ENCODE results near the gene SUGP2. TPM values are rescaled to one million over a fixed set of nuclear protein-coding genes. Genes with fewer than 3 reads are reported as not detected.

The SUGP2 gene
- total RNA-seq, 1 experiment from 2014 or later: 48.9 TPM

DNA sequence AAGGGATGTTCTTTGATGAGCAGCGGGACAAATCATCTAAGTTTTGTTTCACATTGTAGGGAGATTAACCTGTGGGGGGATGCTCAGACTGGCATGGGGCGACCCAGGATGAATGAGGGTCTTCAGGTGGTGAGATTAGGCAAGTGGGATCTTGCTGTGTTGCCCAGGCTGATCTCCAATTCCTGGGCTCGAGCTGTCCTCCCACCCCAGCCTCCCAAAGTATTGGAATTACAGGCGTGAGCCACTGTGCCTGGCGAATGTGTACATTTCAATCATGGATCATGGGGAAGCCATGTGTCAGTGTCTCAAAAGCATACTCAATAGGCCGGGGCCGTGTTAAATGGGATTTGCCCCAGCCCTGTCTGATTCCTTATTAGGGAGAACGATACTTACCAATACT is 38.6 kb upstream of the SUGP2 start:
- Histone ChIP-seq H2AFZ (ENCODE audit: low read length) (no peak overlapping the region), H3K9ac (ENCODE audit: low read length) (no peak overlapping the region), H3K27me3 (ENCODE audit: low read length) (no peaks in the 10 kb centered on the region), H3K4me1 (ENCODE audit: insufficient read depth, low read length) (no peaks in the 10 kb centered on the region), H3K4me3 (ENCODE audit: low read length) (no peak overlapping the region), H3K4me2 (ENCODE audit: low read length) (no peak overlapping the region), H3F3A (ENCODE audit: low read length, unreplicated experiment) (no peaks in the 10 kb centered on the region), H3K36me3 (ENCODE audit: low read depth, low read length) (no peaks in the 10 kb centered on the region), H3K79me2 (ENCODE audit: low read length) (no peaks in the 10 kb centered on the region), H3K9me3 (ENCODE audit: low read length) (no peaks in the 10 kb centered on the region), H3K9me2 (replicated peaks; ENCODE audit: low read length) (no peaks in the 10 kb centered on the region), H4K20me1 (ENCODE audit: low read length) (no peaks in the 10 kb centered on the region), H3K27ac (ENCODE audit: low read length) (no peak overlapping the region)
- DNase-seq: no peak
- POLR2A ChIA-PET (ENCODE audit: unreplicated experiment): no interaction called here
- TF ChIP-seq CTCF (conservative IDR thresholded peaks at IDR 0.05; ENCODE audit: low read depth, low read length): no peak
- TF ChIP-seq EZH2phosphoT487 (IDR thresholded peaks at IDR 0.05; ENCODE audit: borderline replicate concordance, low read length): no peak
- no peak for TF ChIP-seq EZH2 (IDR thresholded peaks at IDR 0.05; ENCODE audit: low read length, unreplicated experiment)
- ATAC-seq: no peak
- BruUV-seq (replicated peaks): no TSS peak
- CTCF ChIA-PET: no interaction called here
- intact Hi-C loops (cut with micrococcal nuclease): no loop called here

DNA sequence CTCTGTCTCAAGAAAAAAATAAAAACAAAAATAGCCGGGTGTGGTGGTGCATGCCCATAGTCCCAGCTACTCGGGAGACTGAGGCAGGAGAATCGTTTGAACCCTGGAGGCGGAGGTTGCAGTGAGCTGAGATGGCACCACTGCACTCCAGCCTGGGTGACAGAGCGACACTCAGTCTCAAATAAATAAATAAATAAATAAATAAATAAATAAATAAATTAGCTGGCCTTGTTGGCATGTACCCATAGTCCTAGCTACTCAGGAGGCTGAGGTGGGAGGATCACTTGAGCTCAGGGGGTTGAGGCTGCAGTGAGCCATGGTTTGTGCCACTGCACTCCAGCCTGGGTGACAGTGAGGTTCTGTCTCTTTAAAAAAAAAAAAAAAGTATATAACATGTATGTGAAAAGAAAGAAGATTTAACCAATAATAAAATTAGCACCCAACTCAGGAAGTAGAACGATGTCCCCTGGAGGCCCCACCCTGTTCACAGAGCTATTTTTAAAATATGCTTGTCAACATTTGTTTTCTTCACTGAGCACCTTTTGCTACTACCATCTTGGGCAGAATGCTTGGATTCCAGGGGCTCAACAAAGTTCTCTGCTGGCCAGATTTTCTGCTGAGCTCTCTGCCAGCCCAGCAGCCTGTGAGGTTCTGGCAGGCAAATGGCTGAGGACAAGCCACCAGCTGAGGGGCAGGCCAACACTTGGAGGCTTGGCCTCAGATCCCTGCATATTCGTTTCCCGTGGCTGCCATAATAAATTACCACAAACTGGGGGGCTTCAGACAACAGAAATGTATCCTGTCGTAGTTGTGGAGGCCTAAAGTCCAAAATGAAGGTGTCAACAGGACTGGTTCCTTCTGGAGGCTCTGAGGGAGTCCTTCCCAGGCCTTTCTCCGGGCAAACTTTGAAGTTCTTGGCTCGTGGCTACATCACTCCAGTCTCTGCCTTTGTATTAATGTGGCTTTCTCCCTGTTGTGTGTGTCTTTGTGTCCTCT is 35.6 kb upstream of the SUGP2 start:
- H3K36me3 ChIP-seq (ENCODE audit: low read depth, low read length): no peaks in the 10 kb centered on the region
- BruUV-seq (replicated peaks): no TSS peak
- ATAC-seq: no peak
- no peak overlapping the region for H2AFZ ChIP-seq (ENCODE audit: low read length)
- H3K4me3 ChIP-seq (ENCODE audit: low read length): no peak overlapping the region
- no peak overlapping the region for H3K4me2 ChIP-seq (ENCODE audit: low read length)
- H3K4me1 ChIP-seq (ENCODE audit: insufficient read depth, low read length): 0 out of 2 replicates have a peak, but pooled peaks cover 6% of the 10 kb centered on the region
- H3K9me3 ChIP-seq (ENCODE audit: low read length): no peaks in the 10 kb centered on the region
- ChIA-PET POLR2A (ENCODE audit: unreplicated experiment) (interaction anchor here (0.6 kb wide), 1 partner anchor 18 kb away, joined by 5 read pairs; no protein-coding TSS in a partner anchor), CTCF (no interaction called here)
- no peak overlapping the region for H3K9ac ChIP-seq (ENCODE audit: low read length)
- TF ChIP-seq CTCF (conservative IDR thresholded peaks at IDR 0.05; ENCODE audit: low read depth, low read length): no peak
- no peaks in the 10 kb centered on the region for H3F3A ChIP-seq (ENCODE audit: low read length, unreplicated experiment)
- no peaks in the 10 kb centered on the region for H3K79me2 ChIP-seq (ENCODE audit: low read length)
- no peaks in the 10 kb centered on the region for H3K27me3 ChIP-seq (ENCODE audit: low read length)
- H3K9me2 ChIP-seq (replicated peaks; ENCODE audit: low read length): no peaks in the 10 kb centered on the region
- H4K20me1 ChIP-seq (ENCODE audit: low read length): no peaks in the 10 kb centered on the region
- H3K27ac ChIP-seq (ENCODE audit: low read length): no peak overlapping the region
- intact Hi-C loops (cut with micrococcal nuclease): no loop called here
- DNase-seq: no peak

All from PC-3 (cell line).